Smooth muscle cell (in vitro differentiated cells): ENCODE data around the gene UCK2. TPM values are rescaled to one million over a fixed set of nuclear protein-coding genes. Genes with fewer than 3 reads are reported as not detected.

Experiments used
- DNase-seq: peaks from one replicate; lab custom pipeline; 2025; ENCODE audit not compliant: unreplicated experiment; lab: John Stamatoyannopoulos, UW
- H2AFZ ChIP-seq: fragments of 200-600 bp; sonication (generic); 2 replicates; pipeline ENCODE4 v1.6.0; 2016; ENCODE audit warnings: antibody characterized with exemption, low read depth, mild to moderate bottlenecking
- H3F3A ChIP-seq: fragments of 200-600 bp; sonication (generic); 2 replicates; pipeline ENCODE4 v1.6.0; 2017; ENCODE audit warnings: antibody characterized with exemption, low read depth
- H3K27ac ChIP-seq: fragments of 200-600 bp; sonication (generic); 2 replicates; pipeline ENCODE4 v1.5.1; 2016; ENCODE audit warnings: low read depth, mild to moderate bottlenecking
- H3K27me3 ChIP-seq: fragments of 200-600 bp; sonication (generic); 2 replicates; pipeline ENCODE4 v1.6.1; 2016; ENCODE audit warnings: low read depth, mild to moderate bottlenecking
- H3K36me3 ChIP-seq: fragments of 200-600 bp; sonication (generic); 2 replicates; pipeline ENCODE4 v1.5.1; 2016; ENCODE audit warnings: low read depth
- H3K4me1 ChIP-seq: fragments of 200-600 bp; sonication (generic); 2 replicates; pipeline ENCODE4 v1.5.1; 2016; ENCODE audit warnings: low read depth
- H3K4me2 ChIP-seq: fragments of 200-600 bp; sonication (generic); 2 replicates; pipeline ENCODE4 v1.6.0; 2016; ENCODE audit warnings: mild to moderate bottlenecking
- H3K4me3 ChIP-seq: fragments of 200-600 bp; sonication (generic); 2 replicates; pipeline ENCODE4 v1.5.1; 2016; ENCODE audit warnings: mild to moderate bottlenecking
- H3K79me2 ChIP-seq: fragments of 200-600 bp; sonication (generic); 2 replicates; pipeline ENCODE4 v1.6.0; 2016; ENCODE audit warnings: low read depth, mild to moderate bottlenecking
- H3K9ac ChIP-seq: fragments of 200-600 bp; sonication (generic); 2 replicates; pipeline ENCODE4 v1.6.0; 2016; ENCODE audit warnings: low read depth
- H3K9me3 ChIP-seq: fragments of 200-600 bp; sonication (generic); replicated peaks from 2 replicates; pipeline ENCODE4 v1.5.1; 2016; ENCODE audit warnings: low read depth
- H4K20me1 ChIP-seq: fragments of 200-600 bp; sonication (generic); 2 replicates; pipeline ENCODE4 v1.6.0; 2016; ENCODE audit warnings: low read depth
- WGBS: methylation state at CpG from one replicate; pipeline ENCODE4 v1.1.7; 2016; ENCODE audit warnings: low lambda C conversion rate; 5-methylcytosine and 5-hydroxymethylcytosine counted together
- polyA plus RNA-seq: library from polyadenylated mRNA; unstranded; fragments of >200 nt; fragmentation: Nextera tagmentation; extraction: Ambion mirVana; gene quantifications from 2 replicates; pipeline ENCODE4 v1.2.1, GENCODE V29; 2016
- total RNA-seq: library from RNA; depleted of rRNA; stranded (reverse); fragments of >200 nt; gene quantifications from 2 replicates; pipeline ENCODE4 v1.2.3, GENCODE V29; 2014
- TF ChIP-seq, protein P1 (sequence below): fragments of 200-600 bp; sonication (generic); IDR thresholded peaks from 2 replicates; pipeline ENCODE4 v1.5.1; 2017; ENCODE audit warnings: borderline replicate concordance, mild to moderate bottlenecking, antibody characterized with exemption; ENCODE audit not compliant: insufficient read depth, poor library complexity, severe bottlenecking

The UCK2 gene
- total and polyA plus RNA-seq, 2 experiments from 2014 or later = 32.6 to 39.5 TPM

DNA sequence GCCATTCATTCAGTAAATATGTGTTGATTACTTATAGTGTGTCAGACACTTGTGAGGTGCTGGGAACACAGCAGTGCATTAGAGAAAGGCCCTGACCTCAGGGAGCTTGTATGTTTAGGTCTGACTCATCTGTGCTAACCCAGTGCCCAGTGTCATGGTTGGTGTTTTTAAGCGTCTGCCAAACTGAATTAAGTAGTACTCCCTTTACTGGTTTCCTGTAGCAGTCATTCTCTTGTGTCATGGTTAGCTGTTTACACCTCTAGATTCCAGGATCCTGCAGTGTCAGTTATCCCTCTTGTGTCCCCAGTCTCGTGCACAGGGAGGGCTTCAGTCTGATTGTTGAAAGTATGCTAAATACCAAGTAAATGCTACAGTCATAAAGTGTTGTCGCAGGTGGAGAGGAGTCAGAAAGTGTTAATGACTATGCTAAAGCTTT is 14.2 kb downstream of the UCK2 start:
- peaks cover 7% of the 10 kb centered on the region for H3K4me1 ChIP-seq
- H3K9ac ChIP-seq = no peak overlapping the region
- WGBS = 62% methylated on average over 3 of the region's 3 CpGs
- no peak for DNase-seq
- H3K4me3 ChIP-seq = no peak overlapping the region
- peaks cover 70% of the 10 kb centered on the region for H4K20me1 ChIP-seq
- no peaks in the 10 kb centered on the region for H3F3A ChIP-seq
- H2AFZ ChIP-seq = no peak overlapping the region
- H3K9me3 ChIP-seq = no peaks in the 10 kb centered on the region
- TF ChIP-seq, protein P1, sequence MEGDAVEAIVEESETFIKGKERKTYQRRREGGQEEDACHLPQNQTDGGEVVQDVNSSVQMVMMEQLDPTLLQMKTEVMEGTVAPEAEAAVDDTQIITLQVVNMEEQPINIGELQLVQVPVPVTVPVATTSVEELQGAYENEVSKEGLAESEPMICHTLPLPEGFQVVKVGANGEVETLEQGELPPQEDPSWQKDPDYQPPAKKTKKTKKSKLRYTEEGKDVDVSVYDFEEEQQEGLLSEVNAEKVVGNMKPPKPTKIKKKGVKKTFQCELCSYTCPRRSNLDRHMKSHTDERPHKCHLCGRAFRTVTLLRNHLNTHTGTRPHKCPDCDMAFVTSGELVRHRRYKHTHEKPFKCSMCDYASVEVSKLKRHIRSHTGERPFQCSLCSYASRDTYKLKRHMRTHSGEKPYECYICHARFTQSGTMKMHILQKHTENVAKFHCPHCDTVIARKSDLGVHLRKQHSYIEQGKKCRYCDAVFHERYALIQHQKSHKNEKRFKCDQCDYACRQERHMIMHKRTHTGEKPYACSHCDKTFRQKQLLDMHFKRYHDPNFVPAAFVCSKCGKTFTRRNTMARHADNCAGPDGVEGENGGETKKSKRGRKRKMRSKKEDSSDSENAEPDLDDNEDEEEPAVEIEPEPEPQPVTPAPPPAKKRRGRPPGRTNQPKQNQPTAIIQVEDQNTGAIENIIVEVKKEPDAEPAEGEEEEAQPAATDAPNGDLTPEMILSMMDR = no peak
- no peaks in the 10 kb centered on the region for H3K36me3 ChIP-seq
- H3K27me3 ChIP-seq = no peaks in the 10 kb centered on the region
- H3K27ac ChIP-seq = no peak overlapping the region
- peaks cover 100% of the 10 kb centered on the region for H3K79me2 ChIP-seq
- no peak overlapping the region for H3K4me2 ChIP-seq

- no peaks in the 10 kb centered on the region for H3F3A ChIP-seq
- 62% methylated on average over 2 of the region's 2 CpGs for WGBS
- H3K27me3 ChIP-seq = no peaks in the 10 kb centered on the region
- H3K79me2 ChIP-seq = peaks cover 100% of the 10 kb centered on the region
- H2AFZ ChIP-seq = no peak overlapping the region
- no peak overlapping the region for H3K9ac ChIP-seq
- H3K4me2 ChIP-seq = peak overlapping the region; percentile 35
- peaks cover 7% of the 10 kb centered on the region for H3K4me1 ChIP-seq
- no peak overlapping the region for H3K4me3 ChIP-seq
- H3K27ac ChIP-seq = no peak overlapping the region
- H4K20me1 ChIP-seq = peaks cover 72% of the 10 kb centered on the region
- TF ChIP-seq, protein P1 = no peak
- no peaks in the 10 kb centered on the region for H3K9me3 ChIP-seq
- no peak for DNase-seq
- H3K36me3 ChIP-seq = no peaks in the 10 kb centered on the region
These were observed 14.7 kb downstream of the UCK2 start for GRCh38 chr1:165842023-165842670.

DNA sequence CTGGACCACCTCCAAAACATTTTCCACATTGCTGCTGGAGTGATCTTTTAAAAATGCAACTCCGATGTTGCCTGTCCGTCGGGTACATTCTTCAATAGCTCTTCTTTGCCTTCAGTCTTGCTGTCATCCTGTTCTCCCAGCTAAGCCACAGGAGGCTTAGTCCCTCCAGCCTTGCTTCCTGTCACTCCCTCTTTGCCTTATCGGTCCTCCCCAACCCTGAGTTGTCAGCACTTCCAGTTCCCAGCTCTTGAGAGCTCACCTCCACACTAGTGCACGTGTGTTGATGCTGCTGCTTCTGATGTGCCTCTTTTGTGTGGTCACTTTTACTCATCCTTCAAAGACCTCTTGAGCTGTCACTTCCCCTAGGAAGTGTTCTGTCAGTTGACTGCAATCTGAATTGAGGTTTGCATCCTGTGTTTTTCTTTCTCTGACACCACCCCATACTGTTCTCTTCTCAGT is 15.3 kb downstream of the UCK2 start:
- Histone ChIP-seq H3K4me2 (peak overlapping the region; percentile 35), H3K79me2 (peaks cover 100% of the 10 kb centered on the region), H3K4me1 (peaks cover 7% of the 10 kb centered on the region), H3K9me3 (no peaks in the 10 kb centered on the region), H3K27ac (no peak overlapping the region), H4K20me1 (peaks cover 72% of the 10 kb centered on the region), H2AFZ (no peak overlapping the region), H3K4me3 (no peak overlapping the region), H3F3A (no peaks in the 10 kb centered on the region), H3K27me3 (no peaks in the 10 kb centered on the region), H3K9ac (no peak overlapping the region), H3K36me3 (no peaks in the 10 kb centered on the region)
- TF ChIP-seq, protein P1 = no peak
- 30% methylated on average over 5 of the region's 5 CpGs for WGBS
- DNase-seq = no peak

GRCh38 chr1:165843304-165843703 is 15.9 kb downstream of the UCK2 start:
- peaks cover 100% of the 10 kb centered on the region for H3K79me2 ChIP-seq
- no peaks in the 10 kb centered on the region for H3F3A ChIP-seq
- H3K4me2 ChIP-seq = peak overlapping the region; percentile 35
- H3K36me3 ChIP-seq = no peaks in the 10 kb centered on the region
- TF ChIP-seq, protein P1 = no peak
- H3K9ac ChIP-seq = no peak overlapping the region
- no peak overlapping the region for H3K27ac ChIP-seq
- H4K20me1 ChIP-seq = peaks cover 71% of the 10 kb centered on the region
- H3K9me3 ChIP-seq = no peaks in the 10 kb centered on the region
- no peaks in the 10 kb centered on the region for H3K27me3 ChIP-seq
- WGBS = 21% methylated on average over 1 of the region's 1 CpG
- DNase-seq = no peak
- H2AFZ ChIP-seq = no peak overlapping the region
- no peak overlapping the region for H3K4me3 ChIP-seq
- H3K4me1 ChIP-seq = peaks cover 7% of the 10 kb centered on the region
